ENCODE results near the gene MSLN.

GRCh38 chr16:815861-816260, 55.3 kb downstream of the MSLN start:
- no peak for TF ChIP-seq CTCF (IDR thresholded peaks at IDR 0.05)
- TF ChIP-seq POLR2A (IDR thresholded peaks at IDR 0.05): no peak

Measured in esophagus squamous epithelium (tissue), 4 donors.